NT2/D1 (cell line): Measurements from ENCODE around the gene GRID2.

Experiments
- DNase-seq: peaks from one replicate; pipeline ENCODE4 v3.0.0-alpha.2; 2011; ENCODE audit warnings: low read depth, low spot score
- H3K27me3 ChIP-seq: 2 replicates; pipeline ENCODE4 v1.6.0; 2011; ENCODE audit warnings: mild to moderate bottlenecking; ENCODE audit not compliant: insufficient read length, insufficient read depth
- H3K36me3 ChIP-seq: 2 replicates; pipeline ENCODE4 v1.6.1; 2011; ENCODE audit warnings: mild to moderate bottlenecking, low read length, mixed read lengths; ENCODE audit not compliant: insufficient read depth, insufficient read length
- H3K4me1 ChIP-seq: 2 replicates; pipeline ENCODE4 v1.5.1; 2011; ENCODE audit not compliant: insufficient read depth, insufficient read length
- H3K4me3 ChIP-seq: 2 replicates; pipeline ENCODE4 v1.5.1; 2011; ENCODE audit warnings: low read depth; ENCODE audit not compliant: insufficient read length
- H3K9ac ChIP-seq: 2 replicates; pipeline ENCODE4 v1.6.0; 2011; ENCODE audit warnings: low read depth; ENCODE audit not compliant: insufficient read length
- H3K9me3 ChIP-seq: 2 replicates; pipeline ENCODE4 v1.5.1; 2011; ENCODE audit warnings: mild to moderate bottlenecking, low read length; ENCODE audit not compliant: insufficient read depth
- SUZ12 ChIP-seq: IDR thresholded peaks from 2 replicates; pipeline ENCODE4 v1.6.1; 2011; ENCODE audit not compliant: insufficient read length, insufficient read depth; ENCODE audit errors: extremely low read depth
- YY1 ChIP-seq: IDR thresholded peaks from 2 replicates; pipeline ENCODE4 v1.6.1; 2011; ENCODE audit not compliant: insufficient read length, insufficient read depth
- ZNF274 ChIP-seq: IDR thresholded peaks from 2 replicates; pipeline ENCODE4 v1.6.1; 2011; ENCODE audit warnings: mild to moderate bottlenecking, low read depth, low read length

Gene GRID2

GRCh38 chr4:93144644-93145043 lies 840.9 kb downstream of the GRID2 start:
- H3K36me3 ChIP-seq = no peaks in the 10 kb centered on the region
- DNase-seq = no peak
- no peak for TF ChIP-seq YY1
- no peak for TF ChIP-seq ZNF274
- TF ChIP-seq SUZ12 = no peak
- H3K9me3 ChIP-seq = no peaks in the 10 kb centered on the region
- H3K9ac ChIP-seq = no peak overlapping the region
- no peaks in the 10 kb centered on the region for H3K4me1 ChIP-seq
- no peak overlapping the region for H3K4me3 ChIP-seq
- H3K27me3 ChIP-seq = no peaks in the 10 kb centered on the region

- Histone ChIP-seq H3K9ac (no peak overlapping the region), H3K27me3 (no peaks in the 10 kb centered on the region), H3K4me3 (no peak overlapping the region)
These were observed 843.9 kb downstream of the GRID2 start for GRCh38 chr4:93147524-93148212.

GRCh38 chr4:93152491-93152890 lies 848.7 kb downstream of the GRID2 start:
- no peaks in the 10 kb centered on the region for H3K4me1 ChIP-seq
- TF ChIP-seq ZNF274 (no peak), SUZ12 (no peak), YY1 (no peak)
- H3K36me3 ChIP-seq = no peaks in the 10 kb centered on the region
- no peak overlapping the region for H3K9ac ChIP-seq
- no peaks in the 10 kb centered on the region for H3K27me3 ChIP-seq
- no peak for DNase-seq
- H3K9me3 ChIP-seq = no peaks in the 10 kb centered on the region
- no peak overlapping the region for H3K4me3 ChIP-seq

More at GRCh38 chr4:93147524-93148212, 843.9 kb downstream of the GRID2 start:
- TF ChIP-seq SUZ12 (no peak), YY1 (no peak), ZNF274 (no peak)
- no peaks in the 10 kb centered on the region for H3K4me1 ChIP-seq
- H3K36me3 ChIP-seq = no peaks in the 10 kb centered on the region
- peak; percentile 70 for DNase-seq
- no peaks in the 10 kb centered on the region for H3K9me3 ChIP-seq

GRCh38 chr4:93157986-93158385 lies 854.2 kb downstream of the GRID2 start:
- Histone ChIP-seq H3K9ac (no peak overlapping the region), H3K36me3 (no peaks in the 10 kb centered on the region), H3K4me1 (no peaks in the 10 kb centered on the region), H3K9me3 (no peaks in the 10 kb centered on the region), H3K27me3 (no peaks in the 10 kb centered on the region), H3K4me3 (no peak overlapping the region)
- no peak for DNase-seq
- TF ChIP-seq ZNF274 = no peak
- TF ChIP-seq SUZ12 = no peak
- no peak for TF ChIP-seq YY1

- no peak overlapping the region for H3K9ac ChIP-seq
- H3K27me3 ChIP-seq = no peaks in the 10 kb centered on the region
- H3K4me1 ChIP-seq = no peaks in the 10 kb centered on the region
- no peak for TF ChIP-seq YY1
- TF ChIP-seq SUZ12 = no peak
- no peak for TF ChIP-seq ZNF274
- H3K4me3 ChIP-seq = no peak overlapping the region
- no peaks in the 10 kb centered on the region for H3K36me3 ChIP-seq
- H3K9me3 ChIP-seq = no peaks in the 10 kb centered on the region
- DNase-seq = no peak
These were observed 864.3 kb downstream of the GRID2 start for GRCh38 chr4:93168053-93168452.

- Histone ChIP-seq H3K4me3 (no peak overlapping the region), H3K27me3 (no peaks in the 10 kb centered on the region), H3K36me3 (no peaks in the 10 kb centered on the region), H3K4me1 (no peaks in the 10 kb centered on the region), H3K9me3 (no peaks in the 10 kb centered on the region), H3K9ac (no peak overlapping the region)
- DNase-seq = no peak
- no peak for TF ChIP-seq YY1
- no peak for TF ChIP-seq ZNF274
These were observed 866.2 kb downstream of the GRID2 start for GRCh38 chr4:93169966-93170365.

GRCh38 chr4:93174598-93174997 lies 870.8 kb downstream of the GRID2 start:
- no peaks in the 10 kb centered on the region for H3K36me3 ChIP-seq
- DNase-seq = no peak
- H3K9me3 ChIP-seq = no peaks in the 10 kb centered on the region
- TF ChIP-seq ZNF274 = no peak
- no peak for TF ChIP-seq YY1
- TF ChIP-seq SUZ12 = no peak
- no peaks in the 10 kb centered on the region for H3K27me3 ChIP-seq
- no peak overlapping the region for H3K9ac ChIP-seq
- H3K4me3 ChIP-seq = no peak overlapping the region
- H3K4me1 ChIP-seq = no peaks in the 10 kb centered on the region
